H1 (cell line): ENCODE results near the gene EMP2. TPM values are rescaled to one million over a fixed set of nuclear protein-coding genes. Genes with fewer than 3 reads are reported as not detected.
"Not testable (repeated sequence)": the region's sequence is repeated elsewhere in the genome, so short reads cannot be mapped to it uniquely, and the experiment has no call there.

Experiments used
- CTCF ChIA-PET: fragments of 300-600 bp; sonication (Branson Sonifier 250); formaldehyde crosslinking; loops from one replicate; lab custom pipeline; 2021; ENCODE audit not compliant: partially characterized antibody; lab: Charles Lee
- POLR2A ChIA-PET: fragments of 300-600 bp; sonication (Branson Sonifier 250); formaldehyde crosslinking; loops from one replicate; lab custom pipeline; 2021; ENCODE audit warnings: inconsistent platforms; ENCODE audit not compliant: partially characterized antibody; lab: Charles Lee
- DNase-seq, 2 experiments: peaks; one replicate each; pipeline versions ENCODE4 v3.0.0 to v3.0.0-alpha.2; 2010 to 2022; ENCODE audit warnings: low spot score in 2 of 2, low read depth in 1 of 2, mixed read lengths in 1 of 2
- FAIRE-seq: peaks from 2 replicates; lab custom pipeline; 2011; peaks lifted over from hg19 to GRCh38; lab: Jason Lieb, UNC
- H2AFZ ChIP-seq: 2 replicates; pipeline ENCODE4 v1.8.1; 2012; ENCODE audit warnings: low read length, inconsistent platforms
- H2AK5ac ChIP-seq: 2 replicates; pipeline ENCODE4 v1.6.1; 2013; ENCODE audit warnings: low read depth, low read length
- H2BK120ac ChIP-seq: replicated peaks from 2 replicates; pipeline ENCODE3; 2013; ENCODE audit warnings: low read depth, low read length, inconsistent platforms
- H2BK12ac ChIP-seq: 2 replicates; pipeline ENCODE4 v1.6.1; 2013; ENCODE audit warnings: low read depth, low read length
- H2BK15ac ChIP-seq: 2 replicates; pipeline ENCODE4 v1.6.1; 2013; ENCODE audit warnings: low read length
- H2BK20ac ChIP-seq: 2 replicates; pipeline ENCODE4 v1.6.1; 2013; ENCODE audit warnings: low read length
- H2BK5ac ChIP-seq: 2 replicates; pipeline ENCODE4 v1.6.1; 2013; ENCODE audit warnings: low read depth, low read length
- H3K14ac ChIP-seq: 2 replicates; pipeline ENCODE4 v1.6.1; 2013; ENCODE audit warnings: inconsistent platforms; ENCODE audit not compliant: insufficient read length
- H3K18ac ChIP-seq: 2 replicates; pipeline ENCODE4 v1.6.1; 2013; ENCODE audit warnings: low read length; ENCODE audit errors: extremely low read depth
- H3K23ac ChIP-seq: 2 replicates; pipeline ENCODE4 v1.6.1; 2013; ENCODE audit warnings: inconsistent platforms; ENCODE audit not compliant: insufficient read length
- H3K23me2 ChIP-seq: 2 replicates; pipeline ENCODE4 v1.6.1; 2013; ENCODE audit warnings: low read depth, low read length
- H3K27ac ChIP-seq: 2 replicates; pipeline ENCODE4 v1.6.1; 2011; ENCODE audit warnings: low read depth, low read length, inconsistent platforms
- H3K27me3 ChIP-seq, 4 experiments: replicated peaks in 1 of 4; 1 replicate in 1 of 4; 2 replicates in 3 of 4; pipeline versions ENCODE4 v1.6.1 to v1.8.1; 2011 to 2013; ENCODE audit warnings: low read length in 3 of 4, mild to moderate bottlenecking in 3 of 4, inconsistent platforms in 2 of 4, mixed read lengths in 2 of 4, moderate library complexity in 1 of 4; ENCODE audit not compliant: control insufficient read depth in 3 of 4, insufficient read depth in 3 of 4; ENCODE audit errors: extremely low read depth in 1 of 4
- H3K36me3 ChIP-seq, 4 experiments: 2 replicates each; pipeline versions ENCODE4 v1.6.1 to v1.8.1; 2011 to 2013; ENCODE audit warnings: mild to moderate bottlenecking in 4 of 4, low read length in 3 of 4, moderate library complexity in 2 of 4, control low read depth in 1 of 4, inconsistent platforms in 1 of 4; ENCODE audit not compliant: insufficient read depth in 4 of 4, control insufficient read depth in 2 of 4
- H3K4ac ChIP-seq: replicated peaks from 2 replicates; pipeline ENCODE3; 2013; ENCODE audit warnings: low read length, low read depth, mixed read lengths, inconsistent platforms; ENCODE audit not compliant: insufficient read length
- H3K4me1 ChIP-seq, 4 experiments: replicated peaks in 1 of 4; 1 replicate in 1 of 4; 2 replicates in 3 of 4; pipeline versions ENCODE4 v1.6.1 to v1.8.1; 2011 to 2013; ENCODE audit warnings: low read length in 3 of 4, inconsistent platforms in 2 of 4, mixed read lengths in 1 of 4; ENCODE audit not compliant: insufficient read depth in 4 of 4, control insufficient read depth in 3 of 4
- H3K4me2 ChIP-seq, 2 experiments: 2 replicates each; pipeline versions ENCODE4 v1.6.1 to v1.8.1; 2011 to 2013; ENCODE audit warnings: low read depth in 2 of 2, low read length in 2 of 2, control low read depth in 1 of 2, inconsistent platforms in 1 of 2, mild to moderate bottlenecking in 1 of 2; ENCODE audit not compliant: insufficient read depth in 1 of 2
- H3K4me3 ChIP-seq, 4 experiments: fragments of 200-600, 300-600 bp in 1 of 4; sonication (generic), shearing (Covaris generic), sonication (Bioruptor Twin) in 1 of 4; 2 replicates each; pipeline versions ENCODE4 v1.5.1 to v1.8.1; 2011 to 2016; ENCODE audit warnings: low read length in 4 of 4, low read depth in 3 of 4, control low read depth in 2 of 4, inconsistent platforms in 2 of 4, mild to moderate bottlenecking in 2 of 4, mixed read lengths in 1 of 4, moderate library complexity in 1 of 4; ENCODE audit not compliant: insufficient read depth in 2 of 4; ENCODE audit errors: extremely low read depth in 1 of 4
- H3K56ac ChIP-seq: replicated peaks from 2 replicates; pipeline ENCODE3; 2013; ENCODE audit warnings: low read depth, mild to moderate bottlenecking, mixed read lengths, low read length, inconsistent platforms; ENCODE audit not compliant: insufficient read length
- H3K79me1 ChIP-seq: 2 replicates; pipeline ENCODE4 v1.6.1; 2013; ENCODE audit warnings: low read depth, low read length, control low read depth
- H3K79me2 ChIP-seq, 2 experiments: 2 replicates each; pipeline versions ENCODE4 v1.6.1 to v1.8.1; 2012 to 2013; ENCODE audit warnings: low read length in 2 of 2, mild to moderate bottlenecking in 2 of 2, inconsistent platforms in 1 of 2; ENCODE audit not compliant: insufficient read depth in 2 of 2, control insufficient read depth in 1 of 2
- H3K9ac ChIP-seq, 4 experiments: replicated peaks in 1 of 4; 1 replicate in 1 of 4; 2 replicates in 3 of 4; pipeline versions ENCODE4 v1.6.1 to v1.8.1; 2011 to 2013; ENCODE audit warnings: low read depth in 3 of 4, low read length in 3 of 4, control low read depth in 2 of 4, mild to moderate bottlenecking in 2 of 4, moderate library complexity in 2 of 4, inconsistent platforms in 1 of 4; ENCODE audit errors: extremely low read depth in 1 of 4
- H3K9me3 ChIP-seq, 2 experiments: 2 replicates each; pipeline versions ENCODE4 v1.6.1 to v1.8.1; 2012 to 2013; ENCODE audit warnings: mild to moderate bottlenecking in 2 of 2, moderate library complexity in 2 of 2, control low read depth in 1 of 2, inconsistent platforms in 1 of 2, low read depth in 1 of 2, low read length in 1 of 2, mixed read lengths in 1 of 2; ENCODE audit not compliant: insufficient read depth in 2 of 2
- H4K20me1 ChIP-seq, 2 experiments: replicated peaks in 1 of 2; 2 replicates each; pipeline versions ENCODE3 to v1.8.1; 2011 to 2013; ENCODE audit warnings: inconsistent platforms in 2 of 2, low read length in 2 of 2, mild to moderate bottlenecking in 1 of 2; ENCODE audit not compliant: insufficient read depth in 2 of 2, control insufficient read depth in 1 of 2
- H4K5ac ChIP-seq: 2 replicates; pipeline ENCODE4 v1.6.1; 2013; ENCODE audit warnings: low read length, low read depth, mixed read lengths, inconsistent platforms; ENCODE audit not compliant: insufficient read length
- H4K8ac ChIP-seq: 2 replicates; pipeline ENCODE4 v1.8.0; 2013; ENCODE audit warnings: mild to moderate bottlenecking, moderate library complexity, low read length, inconsistent platforms; ENCODE audit not compliant: insufficient read depth; ENCODE audit errors: extremely low read depth
- H4K91ac ChIP-seq: replicated peaks from 2 replicates; pipeline ENCODE3; 2013; ENCODE audit warnings: low read length, mixed read lengths, inconsistent platforms; ENCODE audit not compliant: insufficient read length
- GABPA ChIP-seq: IDR thresholded peaks from 2 replicates; pipeline ENCODE4 v1.6.1; 2011; ENCODE audit warnings: mild to moderate bottlenecking, low read length, moderate library complexity, borderline replicate concordance; ENCODE audit not compliant: insufficient read depth
- KDM5A ChIP-seq: fragments of 200-600 bp; IDR thresholded peaks from 2 replicates; pipeline ENCODE4 v1.7.1; 2012; ENCODE audit warnings: mild to moderate bottlenecking, low read length, inconsistent platforms, mixed read lengths
- RFX5 ChIP-seq: IDR thresholded peaks from 2 replicates; pipeline ENCODE4 v1.6.1; 2011; ENCODE audit warnings: low read depth, low read length, improper control_type of control experiment, borderline replicate concordance
- RXRA ChIP-seq: IDR thresholded peaks from 2 replicates; pipeline ENCODE4 v1.6.1; 2011; ENCODE audit warnings: low read depth, mild to moderate bottlenecking, low read length, moderate library complexity; ENCODE audit not compliant: insufficient read depth
- USF2 ChIP-seq: IDR thresholded peaks from 2 replicates; pipeline ENCODE4 v1.6.1; 2011; ENCODE audit warnings: low read length, improper control_type of control experiment
- WGBS, 2 experiments: shearing (Covaris generic) in 1 of 2; methylation state at CpG; one replicate each; pipeline versions ENCODE4 v1.1.6 to v1.1.7; 2013 to 2015; ENCODE audit warnings: low lambda C conversion rate in 2 of 2, mixed read lengths in 2 of 2, inconsistent platforms in 1 of 2, low coverage in 1 of 2, missing lambda C conversion rate in 1 of 2; ENCODE audit not compliant: insufficient replicate concordance in 2 of 2, insufficient coverage in 1 of 2, insufficient read length in 1 of 2; ENCODE audit errors: extremely low coverage in 1 of 2, missing lambda C conversion rate in 1 of 2; 5-methylcytosine and 5-hydroxymethylcytosine counted together
- polyA plus RNA-seq, 7 experiments: library from polyadenylated mRNA; depleted of rRNA in 3 of 7; stranded (reverse) in 5 of 7; unstranded in 2 of 7; fragments of >200 nt in 5 of 7; fragments of 200-250 nt in 2 of 7; gene quantifications; 1 replicate in 5 of 7; 2 replicates in 1 of 7; 4 replicates in 1 of 7; pipeline versions ENCODE4 v1.2.1 to v1.2.3, GENCODE V29; 2011 to 2013; ENCODE audit warnings: missing spikeins in 2 of 7, mixed read lengths in 2 of 7
- total RNA-seq: library from RNA; stranded (reverse); fragmentation: NEBNext Ultra II Directional; extraction: Animal tissue kit (Norgen Biotek cat#: 25700); gene quantifications from 2 replicates; pipeline ENCODE4 v1.2.1, GENCODE V29; 2021

EMP2 gene
- total and polyA plus RNA-seq, 2 of the 8 experiments (the other 6 are each of a cell fraction or from before 2014, with no cell fraction given) = 22.6 to 23.3 TPM

GRCh38 chr16:10622036-10622921 is 41.9 kb upstream of the EMP2 start (continued):
- TF ChIP-seq USF2 = no peak
- no peak for TF ChIP-seq RXRA
- TF ChIP-seq KDM5A = no peak
- no peak for TF ChIP-seq GABPA
- TF ChIP-seq RFX5 = no peak

- H3K23me2 ChIP-seq, H4K91ac ChIP-seq, H3K4me2 ChIP-seq, H2BK5ac ChIP-seq, H3K79me1 ChIP-seq, H4K8ac ChIP-seq, H4K5ac ChIP-seq, H3K27ac ChIP-seq, H2BK20ac ChIP-seq, H2AFZ ChIP-seq, DNase-seq, H3K18ac ChIP-seq, H3K79me2 ChIP-seq, H3K9me3 ChIP-seq, H2AK5ac ChIP-seq, H4K20me1 ChIP-seq, H3K4me3 ChIP-seq, H3K9ac ChIP-seq, H3K56ac ChIP-seq, H3K4ac ChIP-seq, H3K27me3 ChIP-seq, H2BK15ac ChIP-seq, H3K36me3 ChIP-seq, H3K14ac ChIP-seq, POLR2A ChIA-PET, FAIRE-seq, H2BK120ac ChIP-seq, H3K23ac ChIP-seq: not testable (repeated sequence)
- 0 out of 2 replicates have a peak overlapping the region, but pooled peaks have one; percentile 9 for H2BK12ac ChIP-seq
- peaks cover 15 to 41% (median 27%) of the 10 kb centered on the region in 4 experiments for H3K4me1 ChIP-seq
- CTCF ChIA-PET = interaction anchor here (1.3 to 2.8 kb wide), 3 partner anchors 8 to 42 kb away, joined by 3 to 16 read pairs (median 8); partner anchors contain the start of gene EMP2
- WGBS, 2 experiments = 87% methylated on average over 7 of the region's 7 CpGs; no CpG with 5 or more reads in 1 of the 2 experiments
Observed at GRCh38 chr16:10621216-10621949, 41.0 kb upstream of the EMP2 start.
